Nephron (organoid): ENCODE measurements around the gene CD70.
"Not testable (repeated sequence)": the region's sequence is repeated elsewhere in the genome, so short reads cannot be mapped to it uniquely, and the experiment has no call there.

Experiments
- H3K27ac Mint-ChIP-seq, 3 experiments: 2 replicates each; pipeline ENCODE4 v1.8.0; 2020; ENCODE audit warnings: mixed read lengths in 3 of 3, mild to moderate bottlenecking in 2 of 3, moderate library complexity in 1 of 3
- H3K27me3 Mint-ChIP-seq: 2 replicates; pipeline ENCODE4 v1.8.0; 2021; ENCODE audit warnings: low read depth, mild to moderate bottlenecking, moderate library complexity, mixed read lengths
- H3K36me3 Mint-ChIP-seq: 2 replicates; pipeline ENCODE4 v1.8.0; 2020; ENCODE audit warnings: low read depth, mixed read lengths
- H3K4me1 Mint-ChIP-seq: 2 replicates; pipeline ENCODE4 v1.8.0; 2020; ENCODE audit warnings: mixed read lengths
- H3K4me3 Mint-ChIP-seq, 3 experiments: 2 replicates each; pipeline ENCODE4 v1.8.0; 2020; ENCODE audit warnings: mild to moderate bottlenecking in 3 of 3, mixed read lengths in 3 of 3, moderate library complexity in 2 of 3
- H3K9me3 Mint-ChIP-seq: 2 replicates; pipeline ENCODE4 v1.8.0; 2020; ENCODE audit warnings: mixed read lengths
- CTCF ChIP-seq, 3 experiments: fragments of 200-600 bp; sonication (generic); IDR thresholded peaks; one replicate each; pipeline ENCODE4 v1.5.0; 2021; ENCODE audit warnings: antibody characterized with exemption in 3 of 3; ENCODE audit not compliant: unreplicated experiment in 3 of 3

The CD70 gene

GRCh38 chr19:6556480-6557195, 34.3 kb downstream of the CD70 start:
- no peaks in the 10 kb centered on the region for H3K4me1 Mint-ChIP-seq
- TF ChIP-seq CTCF (IDR thresholded peaks at IDR 0.05; ENCODE audit: unreplicated experiment in 3 of 3): no peak
- peaks cover 9% of the 10 kb centered on the region for H3K27me3 Mint-ChIP-seq
- H3K36me3 Mint-ChIP-seq: no peaks in the 10 kb centered on the region
- H3K9me3 Mint-ChIP-seq: no peaks in the 10 kb centered on the region
- no peak overlapping the region for H3K4me3 Mint-ChIP-seq
- H3K27ac Mint-ChIP-seq: no peak overlapping the region

DNA sequence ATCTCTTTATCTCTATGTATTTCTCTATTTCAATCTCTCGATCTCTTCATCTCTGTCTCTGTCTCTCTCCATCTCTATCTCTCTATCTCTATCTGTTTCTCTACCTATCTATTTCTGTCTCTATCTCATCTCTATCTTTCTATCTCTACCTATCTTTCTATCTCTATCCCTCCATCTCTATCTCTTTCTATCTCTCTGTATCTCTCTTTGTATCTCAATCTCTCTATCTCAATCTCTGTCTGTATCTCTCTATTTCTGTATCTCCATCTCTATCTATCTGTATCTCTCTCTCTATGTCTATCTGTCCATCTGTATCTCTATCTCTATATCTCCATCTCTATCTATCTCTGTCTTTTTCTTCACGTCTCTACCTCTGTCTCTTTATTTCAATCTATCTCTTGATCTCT, 34.9 kb downstream of the CD70 start:
- H3K4me1 Mint-ChIP-seq: no peaks in the 10 kb centered on the region
- no peaks in the 10 kb centered on the region for H3K9me3 Mint-ChIP-seq
- no peaks in the 10 kb centered on the region for H3K36me3 Mint-ChIP-seq
- H3K27me3 Mint-ChIP-seq: peaks cover 8% of the 10 kb centered on the region
- no peak for TF ChIP-seq CTCF (IDR thresholded peaks at IDR 0.05; ENCODE audit: unreplicated experiment in 3 of 3)
- no peak overlapping the region for H3K27ac Mint-ChIP-seq
- H3K4me3 Mint-ChIP-seq: no peak overlapping the region

DNA sequence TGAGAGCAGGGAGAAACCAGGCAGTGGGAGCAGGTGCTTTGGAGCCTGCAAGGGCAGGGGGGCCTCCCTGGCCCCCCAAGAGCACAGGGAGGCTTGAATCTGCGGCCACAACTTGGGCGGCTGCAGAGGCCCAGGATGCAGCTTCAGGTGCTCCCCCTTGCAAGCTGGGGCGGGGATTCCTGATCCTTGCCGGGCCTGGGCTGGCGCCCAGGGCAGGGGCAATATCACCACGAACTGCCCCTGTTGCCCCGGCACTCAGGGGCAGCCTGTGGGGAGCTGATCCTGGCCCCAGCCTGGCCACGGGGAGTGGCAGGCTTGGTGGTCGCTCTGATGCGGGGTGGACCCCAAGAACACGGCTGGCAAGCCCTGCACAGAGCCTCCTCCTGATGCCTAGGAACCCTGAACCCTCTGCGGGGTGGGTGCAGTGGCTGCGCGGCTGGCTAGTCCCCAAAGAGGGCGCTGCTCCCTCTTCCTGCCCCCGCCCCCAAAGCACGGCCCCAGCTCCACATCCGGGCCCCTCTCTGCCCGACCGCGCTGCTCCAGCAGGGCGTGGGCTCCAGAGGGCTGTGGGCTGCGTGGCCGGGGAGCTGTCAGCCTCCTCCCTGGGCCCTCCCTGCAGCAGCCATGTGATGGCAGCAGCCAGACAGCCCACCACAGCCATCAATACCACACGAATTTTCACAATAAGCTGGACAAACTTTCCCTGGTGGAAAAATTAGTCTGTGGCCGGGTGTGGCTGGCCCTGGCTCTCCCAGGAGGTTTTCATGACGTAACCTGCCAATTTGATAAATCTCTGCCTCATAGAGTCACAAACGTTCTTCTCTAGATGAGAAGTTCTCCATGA, 39.1 kb downstream of the CD70 start:
- TF ChIP-seq CTCF (IDR thresholded peaks at IDR 0.05; ENCODE audit: unreplicated experiment in 3 of 3): peak; percentile 18 to 42 (median 23)
- no peak overlapping the region for H3K4me3 Mint-ChIP-seq
- H3K36me3 Mint-ChIP-seq: no peaks in the 10 kb centered on the region
- H3K4me1 Mint-ChIP-seq: no peaks in the 10 kb centered on the region
- H3K27ac Mint-ChIP-seq: no peak overlapping the region
- H3K27me3 Mint-ChIP-seq: peaks cover 7% of the 10 kb centered on the region
- H3K9me3 Mint-ChIP-seq: peaks cover 5% of the 10 kb centered on the region

GRCh38 chr19:6551091-6551490, 39.9 kb downstream of the CD70 start:
- no peak overlapping the region for H3K4me3 Mint-ChIP-seq
- peaks cover 7% of the 10 kb centered on the region for H3K27me3 Mint-ChIP-seq
- no peak for TF ChIP-seq CTCF (IDR thresholded peaks at IDR 0.05; ENCODE audit: unreplicated experiment in 3 of 3)
- peaks cover 7% of the 10 kb centered on the region for H3K9me3 Mint-ChIP-seq
- no peaks in the 10 kb centered on the region for H3K36me3 Mint-ChIP-seq
- H3K4me1 Mint-ChIP-seq: no peaks in the 10 kb centered on the region
- no peak overlapping the region for H3K27ac Mint-ChIP-seq

GRCh38 chr19:6550679-6551078, 40.3 kb downstream of the CD70 start:
- not testable (repeated sequence) for H3K9me3 Mint-ChIP-seq, H3K27ac Mint-ChIP-seq, H3K27me3 Mint-ChIP-seq, H3K4me3 Mint-ChIP-seq, H3K4me1 Mint-ChIP-seq, H3K36me3 Mint-ChIP-seq

- H3K27me3 Mint-ChIP-seq: peaks cover 19% of the 10 kb centered on the region
- H3K36me3 Mint-ChIP-seq: no peaks in the 10 kb centered on the region
- H3K9me3 Mint-ChIP-seq: peaks cover 7% of the 10 kb centered on the region
- H3K27ac Mint-ChIP-seq: no peak overlapping the region
- no peak for TF ChIP-seq CTCF (IDR thresholded peaks at IDR 0.05; ENCODE audit: unreplicated experiment in 3 of 3)
- no peaks in the 10 kb centered on the region for H3K4me1 Mint-ChIP-seq
- no peak overlapping the region for H3K4me3 Mint-ChIP-seq
Measured at GRCh38 chr19:6543866-6544347, 47.0 kb downstream of the CD70 start.
